Astrocyte of the cerebellum (primary cell): ENCODE results near the gene SOCS3.

Experiments
- DNase-seq: peaks from one replicate; pipeline ENCODE4 v3.0.0-alpha.2; 2011; ENCODE audit warnings: low read depth
- H3K4me3 ChIP-seq: 2 replicates; pipeline ENCODE4 v1.5.1; 2011; ENCODE audit warnings: mild to moderate bottlenecking, low read depth, low read length, moderate library complexity
- in situ Hi-C: cut with HindIII; loops from 2 replicates; pipeline ENCODE4 v1.10.0; 2017; ENCODE audit warnings: low sequenced_read_pairs
- TF ChIP-seq, protein P1 (sequence below): IDR thresholded peaks from 2 replicates; pipeline ENCODE4 v1.5.1; 2012; ENCODE audit warnings: low read length, low read depth, moderate library complexity, mild to moderate bottlenecking; ENCODE audit errors: missing control alignments

The SOCS3 gene

DNA sequence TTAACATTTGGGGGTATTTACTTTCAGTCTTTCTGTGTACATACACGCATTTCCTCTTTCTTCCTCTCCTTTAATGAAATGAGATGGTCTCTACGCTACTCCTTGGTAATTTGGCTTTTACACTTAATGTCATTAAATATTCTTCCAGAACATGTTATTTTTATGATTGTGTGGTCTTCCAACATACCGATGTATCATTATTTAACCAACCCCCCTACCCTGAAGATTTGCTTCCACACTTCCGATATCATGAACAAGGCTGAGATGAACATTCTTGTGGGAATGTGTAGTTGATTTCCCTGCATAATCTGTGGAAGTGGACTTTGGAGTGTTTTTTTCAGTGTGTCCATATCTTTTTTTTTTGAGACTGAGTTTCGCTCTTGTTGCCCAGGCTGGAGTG is 16.3 kb upstream of the SOCS3 start:
- TF ChIP-seq, protein P1, sequence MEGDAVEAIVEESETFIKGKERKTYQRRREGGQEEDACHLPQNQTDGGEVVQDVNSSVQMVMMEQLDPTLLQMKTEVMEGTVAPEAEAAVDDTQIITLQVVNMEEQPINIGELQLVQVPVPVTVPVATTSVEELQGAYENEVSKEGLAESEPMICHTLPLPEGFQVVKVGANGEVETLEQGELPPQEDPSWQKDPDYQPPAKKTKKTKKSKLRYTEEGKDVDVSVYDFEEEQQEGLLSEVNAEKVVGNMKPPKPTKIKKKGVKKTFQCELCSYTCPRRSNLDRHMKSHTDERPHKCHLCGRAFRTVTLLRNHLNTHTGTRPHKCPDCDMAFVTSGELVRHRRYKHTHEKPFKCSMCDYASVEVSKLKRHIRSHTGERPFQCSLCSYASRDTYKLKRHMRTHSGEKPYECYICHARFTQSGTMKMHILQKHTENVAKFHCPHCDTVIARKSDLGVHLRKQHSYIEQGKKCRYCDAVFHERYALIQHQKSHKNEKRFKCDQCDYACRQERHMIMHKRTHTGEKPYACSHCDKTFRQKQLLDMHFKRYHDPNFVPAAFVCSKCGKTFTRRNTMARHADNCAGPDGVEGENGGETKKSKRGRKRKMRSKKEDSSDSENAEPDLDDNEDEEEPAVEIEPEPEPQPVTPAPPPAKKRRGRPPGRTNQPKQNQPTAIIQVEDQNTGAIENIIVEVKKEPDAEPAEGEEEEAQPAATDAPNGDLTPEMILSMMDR, result no peak
- no peak overlapping the region for H3K4me3 ChIP-seq
- no peak for DNase-seq
- in situ Hi-C loops, result no loop called here

DNA sequence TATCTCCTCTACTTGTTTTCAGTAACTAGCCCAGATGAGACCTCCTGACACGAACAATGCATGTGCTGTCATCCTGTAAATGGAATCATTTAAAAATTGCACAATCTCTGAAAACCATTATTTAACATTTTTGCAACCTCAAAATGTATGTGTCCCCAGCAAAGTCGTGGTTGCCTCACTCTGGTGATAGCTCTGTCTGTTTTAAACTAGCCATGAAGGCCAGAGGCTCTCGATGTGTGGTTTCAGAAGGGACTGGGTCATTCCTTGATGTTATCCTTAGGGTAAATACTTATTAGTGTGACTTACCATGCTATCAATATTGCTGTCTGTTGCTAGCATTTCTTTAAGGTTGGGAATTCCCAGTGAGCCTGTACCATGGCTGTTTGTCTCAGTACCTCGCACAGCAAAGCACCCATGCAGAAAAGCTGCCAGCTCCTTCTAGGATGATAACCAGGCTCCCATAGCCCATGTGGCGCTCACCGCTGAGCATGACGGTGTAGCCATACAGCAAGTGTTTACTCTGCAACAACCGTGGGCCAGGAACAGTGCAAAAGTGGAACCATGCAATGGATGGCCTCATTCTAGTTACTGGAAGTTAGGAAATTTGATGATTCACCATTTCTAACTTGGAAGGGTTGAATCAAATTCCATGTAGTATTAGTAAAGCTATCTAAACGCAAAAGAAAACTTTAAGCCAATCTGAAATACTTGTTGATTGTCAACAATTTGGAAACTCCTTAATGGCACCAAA is 15.7 kb upstream of the SOCS3 start:
- in situ Hi-C loops, result no loop called here
- H3K4me3 ChIP-seq, result no peak overlapping the region
- DNase-seq, result peak; percentile 89
- TF ChIP-seq, protein P1, result no peak

DNA sequence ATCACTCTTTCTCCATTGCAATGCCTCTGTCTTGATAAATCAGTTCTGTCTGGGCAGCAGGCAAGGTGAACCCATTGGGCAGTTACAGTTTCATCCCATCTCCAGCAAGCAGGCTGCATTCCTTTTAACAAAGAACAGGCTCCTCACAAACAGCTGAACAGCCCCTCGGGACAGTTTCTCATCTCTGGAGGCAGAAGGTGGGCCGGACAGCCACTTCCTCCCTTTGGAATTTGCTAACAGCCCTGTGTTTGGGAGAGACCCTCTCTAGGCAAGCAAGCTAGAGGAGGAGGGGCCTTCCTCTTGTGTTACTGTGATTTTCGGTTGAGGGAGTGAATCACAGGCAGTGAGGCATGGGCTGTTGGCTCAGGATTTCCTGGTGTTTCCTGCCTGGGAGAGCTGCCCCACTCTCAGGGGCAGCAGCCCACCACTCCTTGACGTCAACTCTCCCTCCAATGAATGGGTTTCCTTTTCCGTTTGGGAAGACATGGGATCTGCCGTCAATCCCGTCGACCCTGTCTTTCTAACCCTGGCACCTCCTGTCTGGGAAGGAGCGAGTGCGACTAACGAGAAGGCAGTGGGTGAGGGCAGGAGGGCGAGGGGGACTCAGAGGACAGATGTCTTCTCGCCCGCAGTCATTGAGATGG is 14.9 kb upstream of the SOCS3 start:
- no peak overlapping the region for H3K4me3 ChIP-seq
- peak; percentile 65 for DNase-seq
- in situ Hi-C loops, result no loop called here
- TF ChIP-seq, protein P1, result no peak

DNA sequence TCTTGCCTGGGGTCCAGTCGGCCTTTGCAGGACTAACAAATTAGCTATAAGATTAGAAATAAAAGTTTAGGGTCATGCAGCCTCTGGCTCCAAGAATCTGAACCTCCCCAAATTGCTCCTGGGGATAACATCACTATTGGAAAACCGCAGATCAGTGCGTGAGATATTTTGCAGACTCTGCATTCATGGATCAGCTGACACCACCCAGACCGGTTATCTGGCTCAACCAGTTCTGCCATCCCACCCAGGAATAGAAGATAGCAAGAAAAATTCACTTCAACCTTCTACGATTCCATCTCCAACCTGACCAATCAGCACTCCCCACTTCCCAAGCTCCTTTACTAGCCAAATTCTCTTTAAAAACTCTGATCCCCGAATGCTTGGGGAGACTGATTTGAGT is 14.3 kb upstream of the SOCS3 start:
- TF ChIP-seq, protein P1, result no peak
- H3K4me3 ChIP-seq, result no peak overlapping the region
- DNase-seq, result no peak
- in situ Hi-C loops, result no loop called here

DNA sequence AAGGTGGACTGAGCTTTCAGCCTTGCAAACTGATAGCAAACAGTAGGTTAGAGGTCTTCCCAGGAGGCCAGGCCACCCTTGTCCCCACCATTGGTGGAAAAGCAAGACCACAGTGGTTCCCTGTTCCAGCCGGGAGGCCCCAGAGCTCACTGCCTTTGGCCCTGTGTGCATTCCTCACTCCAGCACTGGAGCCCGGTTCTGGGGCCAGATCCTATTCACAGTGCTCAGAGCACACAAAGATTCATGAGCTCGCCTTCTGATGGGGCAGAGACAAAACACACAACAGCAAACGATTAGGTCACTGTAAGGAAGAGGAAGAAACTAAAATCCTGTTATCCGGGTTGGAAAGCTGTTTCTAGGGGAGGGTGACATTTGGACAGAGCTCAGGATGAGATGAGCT is 13.0 kb upstream of the SOCS3 start:
- in situ Hi-C loops, result no loop called here
- no peak for DNase-seq
- H3K4me3 ChIP-seq, result no peak overlapping the region
- TF ChIP-seq, protein P1, result no peak

DNA sequence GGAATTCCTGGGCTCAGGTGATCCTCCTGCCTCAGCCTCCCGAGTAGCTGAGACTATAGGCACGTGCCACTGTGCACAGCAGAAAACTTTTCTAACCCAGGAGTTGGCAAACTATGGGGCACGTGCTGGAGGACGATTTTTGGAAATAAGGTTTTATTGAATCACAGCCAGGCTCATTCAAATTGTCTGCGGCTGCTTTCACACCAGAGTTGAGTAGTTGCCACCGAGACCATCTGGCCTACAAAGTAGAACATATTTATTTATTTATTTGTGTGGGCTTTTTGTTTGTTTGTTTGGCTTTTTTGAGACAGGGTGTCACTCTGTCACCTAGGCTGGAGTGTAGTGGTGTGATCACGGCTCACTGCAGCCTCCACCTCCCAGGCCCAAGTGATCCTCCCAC is 11.2 kb upstream of the SOCS3 start:
- DNase-seq, result no peak
- in situ Hi-C loops, result no loop called here
- no peak overlapping the region for H3K4me3 ChIP-seq
- TF ChIP-seq, protein P1, result no peak
